Body of pancreas (tissue), 4 donors: Measurements from ENCODE around the gene HSF2BP.

Experiments
- POLR2A ChIP-seq, 3 donors: fragments of 450-650 bp; IDR thresholded peaks; one replicate each; pipeline ENCODE4 v1.6.1; 2016; ENCODE audit warnings: antibody characterized with exemption in 3 of 3, mild to moderate bottlenecking in 2 of 3
- TF ChIP-seq, protein P1 (sequence below), 7 experiments: fragments of 450-650 bp in 4 of 7; fragments of 200-600 bp in 3 of 7; sonication (generic) in 3 of 7; IDR thresholded peaks; one replicate each; pipeline ENCODE4 v1.5.1; 2016 to 2019; ENCODE audit warnings: antibody characterized with exemption in 7 of 7

- TF ChIP-seq, protein P1, sequence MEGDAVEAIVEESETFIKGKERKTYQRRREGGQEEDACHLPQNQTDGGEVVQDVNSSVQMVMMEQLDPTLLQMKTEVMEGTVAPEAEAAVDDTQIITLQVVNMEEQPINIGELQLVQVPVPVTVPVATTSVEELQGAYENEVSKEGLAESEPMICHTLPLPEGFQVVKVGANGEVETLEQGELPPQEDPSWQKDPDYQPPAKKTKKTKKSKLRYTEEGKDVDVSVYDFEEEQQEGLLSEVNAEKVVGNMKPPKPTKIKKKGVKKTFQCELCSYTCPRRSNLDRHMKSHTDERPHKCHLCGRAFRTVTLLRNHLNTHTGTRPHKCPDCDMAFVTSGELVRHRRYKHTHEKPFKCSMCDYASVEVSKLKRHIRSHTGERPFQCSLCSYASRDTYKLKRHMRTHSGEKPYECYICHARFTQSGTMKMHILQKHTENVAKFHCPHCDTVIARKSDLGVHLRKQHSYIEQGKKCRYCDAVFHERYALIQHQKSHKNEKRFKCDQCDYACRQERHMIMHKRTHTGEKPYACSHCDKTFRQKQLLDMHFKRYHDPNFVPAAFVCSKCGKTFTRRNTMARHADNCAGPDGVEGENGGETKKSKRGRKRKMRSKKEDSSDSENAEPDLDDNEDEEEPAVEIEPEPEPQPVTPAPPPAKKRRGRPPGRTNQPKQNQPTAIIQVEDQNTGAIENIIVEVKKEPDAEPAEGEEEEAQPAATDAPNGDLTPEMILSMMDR (IDR thresholded peaks at IDR 0.05) = no peak
- TF ChIP-seq POLR2A (IDR thresholded peaks at IDR 0.05) = no peak
Observed at GRCh38 chr21:43603233-43603626, 56.1 kb downstream of the HSF2BP start.
